GM19324 (cell line): ENCODE measurements around the gene AGPAT2.

Experiments
- ATAC-seq: cut with Tn5 transposase; IDR thresholded peaks from one replicate; pipeline ENCODE4 v1.9.1; 2021; ENCODE audit warnings: mild to moderate bottlenecking, moderate library complexity; ENCODE audit not compliant: unreplicated experiment, low FRiP score

AGPAT2 gene

DNA sequence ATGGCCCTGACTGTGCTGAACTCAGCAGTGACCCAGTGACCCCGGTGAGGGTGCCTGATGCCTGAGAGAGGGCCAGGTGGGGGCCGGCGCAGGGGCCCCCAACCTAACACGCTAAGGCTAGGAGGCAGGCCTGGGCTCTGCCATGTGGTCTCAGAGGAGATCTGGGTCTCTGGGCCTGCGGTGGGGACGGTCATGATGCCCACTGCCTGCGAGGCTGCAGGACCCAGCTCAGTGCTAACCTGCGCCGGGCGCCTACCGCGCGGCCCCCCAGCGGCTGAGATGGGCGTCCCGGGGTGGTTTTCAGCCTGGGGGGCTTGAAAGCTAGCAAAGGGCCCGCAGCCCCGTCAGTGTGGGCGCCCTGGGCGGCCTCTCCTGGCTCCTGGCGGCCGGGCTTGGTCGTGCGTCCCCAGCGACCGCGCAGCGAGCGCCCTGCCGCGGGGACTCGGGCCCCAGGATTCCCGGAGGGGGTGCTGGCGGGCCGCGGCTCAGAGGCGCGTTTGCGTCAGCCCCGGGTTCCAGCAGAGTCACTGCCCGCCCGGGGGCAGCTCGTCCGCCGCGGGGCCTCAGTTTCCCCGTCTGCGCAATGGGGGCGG lies 22.1 kb downstream of the AGPAT2 start:
- no peak for ATAC-seq

DNA sequence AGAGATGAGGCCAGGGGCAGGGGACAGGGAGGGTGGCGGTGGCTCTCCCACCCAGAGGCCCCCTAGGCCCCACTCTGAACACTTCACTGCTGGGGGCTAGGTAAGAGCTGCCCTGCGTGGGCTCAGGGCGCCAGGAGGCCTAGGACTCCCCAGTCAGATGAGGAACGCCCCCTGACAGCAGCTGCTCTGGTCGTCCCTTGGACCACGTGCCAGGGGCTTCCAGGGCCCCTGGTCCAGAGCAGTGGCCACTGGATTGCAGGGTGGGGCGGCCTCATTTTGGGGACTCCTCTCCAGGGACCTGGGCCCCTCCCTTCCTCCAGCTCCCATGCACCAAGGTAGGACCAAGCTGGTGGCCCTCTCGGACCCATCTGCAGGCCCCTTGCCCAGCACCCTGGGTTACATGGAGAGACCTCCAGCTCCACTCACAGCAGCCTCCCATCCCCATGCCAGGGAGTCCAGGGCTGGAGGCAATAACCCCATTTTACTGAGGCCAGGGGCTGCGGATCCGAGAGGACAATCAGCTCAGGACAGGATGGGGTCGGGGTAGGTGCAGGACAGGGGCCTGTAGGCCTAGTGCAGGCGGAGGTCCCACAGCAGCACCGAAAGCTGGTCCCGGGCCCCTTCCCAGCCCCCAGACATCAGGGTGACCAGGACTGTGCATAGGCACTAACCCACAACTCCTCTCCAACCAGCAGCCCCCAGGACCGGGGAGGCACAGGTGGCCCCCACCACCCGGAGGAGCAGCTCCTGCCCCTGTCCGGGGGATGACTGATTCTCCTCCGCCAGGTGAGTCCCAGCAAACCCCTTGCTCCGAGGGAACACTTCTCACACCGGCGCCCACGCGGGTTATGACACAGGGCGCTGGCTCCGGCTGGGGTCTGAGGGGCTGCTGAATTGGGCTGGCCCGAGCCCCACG lies 23.0 kb downstream of the AGPAT2 start:
- ATAC-seq, result no peak

DNA sequence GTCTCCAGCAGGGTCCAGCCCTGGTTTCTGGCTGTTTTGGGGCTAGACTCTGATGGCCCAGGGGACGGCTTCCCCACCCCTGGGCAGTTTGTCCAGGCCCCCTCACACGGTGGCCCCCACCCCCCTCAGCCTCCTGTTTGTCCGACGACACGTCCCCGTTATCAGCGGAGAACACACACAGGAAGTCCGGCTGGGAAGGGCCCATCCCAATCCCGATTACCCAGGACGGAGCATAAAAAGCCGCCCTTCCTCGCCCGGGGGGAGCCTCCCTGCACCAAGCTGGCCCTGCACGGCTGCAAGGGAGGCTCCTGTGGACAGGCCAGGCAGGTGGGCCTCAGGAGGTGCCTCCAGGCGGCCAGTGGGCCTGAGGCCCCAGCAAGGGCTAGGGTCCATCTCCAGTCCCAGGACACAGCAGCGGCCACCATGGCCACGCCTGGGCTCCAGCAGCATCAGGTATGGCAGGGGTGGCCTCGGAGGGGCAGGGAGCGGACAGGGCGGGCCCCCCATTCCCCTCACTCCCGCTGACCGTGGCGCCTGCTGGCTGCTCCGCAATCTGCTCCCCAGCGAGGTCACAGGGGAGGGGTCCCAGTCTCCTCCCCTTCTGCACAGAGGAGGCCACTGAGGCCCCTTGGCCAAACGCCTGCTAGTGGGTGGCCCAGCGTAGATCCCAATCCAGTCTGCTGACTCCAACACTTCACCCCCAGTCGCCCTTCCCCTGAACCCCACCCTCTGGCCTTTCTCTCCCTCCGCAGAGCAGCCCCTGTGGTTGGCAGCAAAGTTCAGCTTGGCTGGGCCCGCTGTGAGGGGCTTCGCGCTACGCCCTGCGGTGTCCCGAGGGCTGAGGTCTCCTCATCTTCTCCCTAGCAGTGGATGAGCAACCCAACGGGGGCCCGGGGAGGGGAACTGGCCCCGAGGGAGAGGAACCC lies 24.3 kb downstream of the AGPAT2 start, which contains the start of gene EGFL7:
Gene EGFL7, plus strand, starts transcription at position 261 of the 926 bp plus-strand sequence. CDS start 5,367 bp downstream, outside the sequence.
- no peak for ATAC-seq

- ATAC-seq, result no peak
Measured at GRCh38 chr9:136662326-136662655, 25.0 kb downstream of the AGPAT2 start.

DNA sequence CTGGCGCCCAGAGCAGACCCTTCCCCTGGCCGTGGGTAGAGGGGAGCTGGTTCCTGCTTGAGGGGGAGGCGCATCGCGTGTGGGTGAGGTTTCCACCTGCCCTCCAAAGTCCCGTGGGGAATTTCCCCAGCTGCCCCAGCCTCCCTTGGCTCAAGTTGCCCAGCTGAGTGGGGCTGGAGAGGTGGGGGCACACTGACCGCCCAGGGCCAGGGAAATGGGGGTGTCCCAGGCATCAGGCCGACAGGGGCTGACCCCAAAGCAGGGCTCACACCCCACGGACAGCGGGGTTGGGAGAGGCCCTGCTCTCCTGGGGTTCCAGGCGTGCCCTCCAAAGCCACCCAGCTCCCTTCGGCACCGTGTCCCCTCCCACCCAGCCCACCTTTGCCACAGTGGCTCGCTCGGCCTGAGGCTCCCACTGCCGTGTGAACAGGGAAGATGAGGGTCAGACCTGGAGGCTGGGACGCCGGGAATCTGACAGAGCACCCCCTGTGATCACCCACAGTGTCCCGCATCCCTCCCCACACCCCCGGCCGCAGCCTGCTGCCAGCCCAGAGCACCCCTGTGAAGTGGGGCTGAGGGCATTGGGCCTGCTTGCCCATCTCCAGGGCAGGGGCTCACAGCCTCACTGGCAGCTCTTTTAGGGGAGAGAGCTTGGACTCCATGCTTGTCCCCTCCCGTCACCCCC lies 25.5 kb downstream of the AGPAT2 start:
- no peak for ATAC-seq

DNA sequence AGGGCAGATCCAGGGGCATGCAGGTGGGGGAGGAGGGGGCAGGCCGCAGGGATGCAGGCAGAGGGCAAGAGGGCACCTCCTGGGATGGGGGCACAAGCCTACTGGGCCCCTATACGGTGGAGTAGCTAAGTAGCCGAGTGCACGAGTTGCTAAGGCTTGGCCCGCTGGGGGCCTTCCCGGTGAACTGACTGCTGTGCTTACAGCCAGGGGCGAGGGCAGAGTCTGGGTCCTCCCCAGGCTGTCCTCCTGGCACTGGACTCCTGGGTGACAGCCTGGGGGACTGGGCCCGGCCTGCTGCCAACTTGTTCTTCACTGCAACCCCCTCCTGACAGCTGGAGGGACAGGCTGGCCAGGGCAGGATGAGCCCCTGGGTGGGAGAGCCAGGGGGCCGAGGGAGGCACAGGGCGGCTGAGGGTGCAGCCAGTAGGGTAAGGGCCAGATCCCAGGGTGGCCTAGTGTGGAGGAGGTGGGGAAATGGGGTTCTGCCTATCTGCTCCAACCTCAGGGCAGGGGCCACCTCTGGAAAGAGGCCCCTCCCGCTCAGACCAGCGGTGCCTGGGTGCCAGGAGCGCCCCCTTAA lies 26.2 kb downstream of the AGPAT2 start:
- no peak for ATAC-seq

- ATAC-seq, result no peak
Measured at GRCh38 chr9:136659861-136660784, 27.1 kb downstream of the AGPAT2 start.

DNA sequence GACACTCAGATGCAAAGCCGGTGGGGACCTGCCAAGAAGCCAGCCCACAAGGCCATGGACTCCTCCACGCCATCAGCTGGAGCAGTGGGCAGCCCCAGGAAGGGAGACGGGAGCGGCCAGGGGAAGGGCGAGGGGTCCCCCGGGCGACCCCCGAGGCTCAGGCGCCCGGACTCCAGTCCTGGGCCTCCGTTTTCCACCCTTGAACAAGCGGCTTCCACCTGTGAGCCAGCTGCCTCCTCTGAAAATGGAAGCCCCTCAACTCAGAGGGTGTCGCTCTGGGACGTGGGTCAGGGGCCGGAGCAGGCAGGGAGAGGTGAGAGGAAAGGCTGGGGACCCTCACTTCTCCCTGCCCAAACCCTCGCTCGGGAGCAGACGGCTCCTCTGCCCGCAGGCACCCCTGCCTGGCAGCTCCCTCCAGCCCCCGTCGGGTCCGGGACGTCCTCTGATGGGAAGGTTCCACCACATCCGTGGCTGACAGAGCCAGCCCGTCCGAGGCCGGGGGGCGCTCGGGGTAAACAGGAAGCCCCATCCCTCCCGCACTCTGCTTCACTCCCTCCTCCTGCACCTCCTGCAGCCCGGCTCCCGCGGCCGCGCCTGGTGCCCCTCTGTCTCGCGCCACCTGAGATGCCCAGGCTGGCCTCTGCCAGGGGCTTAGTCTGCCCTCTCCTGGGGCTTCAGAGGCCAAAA lies 28.3 kb downstream of the AGPAT2 start:
- ATAC-seq, result no peak

GRCh38 chr9:136657974-136658848 lies 29.0 kb downstream of the AGPAT2 start:
- no peak for ATAC-seq

- no peak for ATAC-seq
Measured at GRCh38 chr9:136656795-136657611, 30.3 kb downstream of the AGPAT2 start.

DNA sequence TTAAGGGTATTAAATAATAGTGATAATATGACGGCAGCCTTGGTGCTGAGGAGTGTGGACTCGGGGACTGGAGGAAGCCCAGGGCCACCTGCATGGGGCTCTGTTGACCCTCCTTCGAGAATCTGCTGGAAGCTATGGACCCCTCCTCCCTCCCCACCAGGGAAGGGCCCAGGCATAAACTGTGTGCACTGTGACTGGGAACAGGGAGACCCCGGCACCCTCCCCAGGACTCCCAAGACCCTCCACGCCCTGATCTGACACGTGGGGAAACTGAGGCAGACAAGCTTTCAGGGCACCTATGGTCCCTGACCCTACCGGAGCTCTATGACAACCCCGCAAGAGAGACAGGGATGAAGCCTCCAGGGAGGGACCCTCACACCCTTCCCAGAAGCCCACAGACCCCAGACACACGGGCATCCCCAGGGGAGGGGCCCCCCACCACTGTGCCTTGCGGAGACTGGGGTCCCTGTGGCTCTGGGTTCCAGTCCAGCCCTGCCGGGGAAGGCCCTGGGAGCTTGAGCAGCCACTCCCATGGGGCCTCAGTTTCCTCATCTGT lies 31.0 kb downstream of the AGPAT2 start:
- ATAC-seq, result no peak

GRCh38 chr9:136655536-136656182 lies 31.6 kb downstream of the AGPAT2 start:
- ATAC-seq, result no peak

- ATAC-seq, result no peak
Measured at GRCh38 chr9:136654820-136655535, 32.3 kb downstream of the AGPAT2 start.

DNA sequence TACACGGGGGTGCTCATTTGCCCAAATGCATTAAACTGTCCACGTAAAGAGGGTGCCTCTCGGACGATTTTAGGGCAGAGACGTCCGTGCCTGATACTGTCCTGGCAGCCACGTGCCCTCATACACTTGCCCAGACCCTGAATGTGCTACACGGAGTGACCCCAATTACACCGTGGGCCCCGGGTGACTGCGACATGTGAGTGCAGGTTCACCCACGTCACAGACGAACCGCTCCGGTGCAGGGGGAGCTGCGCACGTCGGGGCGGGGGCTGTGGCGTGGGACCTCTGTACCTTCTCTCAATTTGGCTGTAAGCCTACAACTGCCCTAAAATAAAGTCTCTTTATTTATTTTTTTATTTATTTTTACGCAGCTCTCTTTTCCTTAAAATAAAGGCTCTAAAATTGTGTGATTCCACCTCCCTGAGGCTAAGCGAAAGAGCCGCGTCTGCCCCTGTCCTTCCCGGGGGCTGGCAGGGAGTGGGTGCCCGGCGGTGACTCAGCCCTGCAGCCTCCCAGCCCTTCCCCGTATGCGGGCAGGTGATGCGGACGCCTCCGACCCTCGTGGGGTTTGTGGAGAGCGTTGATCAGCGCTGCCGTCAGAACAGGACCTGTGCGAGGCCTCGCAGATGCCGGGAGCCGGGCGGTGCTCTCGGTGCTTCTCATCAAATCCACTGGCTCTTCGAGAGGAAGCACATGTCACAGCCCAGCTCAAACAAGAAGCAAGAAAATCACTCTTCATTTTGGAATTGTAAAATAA lies 33.8 kb downstream of the AGPAT2 start:
- ATAC-seq, result no peak
